ENCODE measurements around the gene OR56B4. TPM values are rescaled to one million over a fixed set of nuclear protein-coding genes. Genes with fewer than 3 reads are reported as not detected.

The OR56B4 gene
- polyA plus RNA-seq, 1 donor, result 0.12 TPM

- DNase-seq, result no peak
Measured at GRCh38 chr11:6151117-6151516, 43.6 kb downstream of the OR56B4 start.

GRCh38 chr11:6152126-6152525, 44.6 kb downstream of the OR56B4 start:
- DNase-seq, result no peak

DNA sequence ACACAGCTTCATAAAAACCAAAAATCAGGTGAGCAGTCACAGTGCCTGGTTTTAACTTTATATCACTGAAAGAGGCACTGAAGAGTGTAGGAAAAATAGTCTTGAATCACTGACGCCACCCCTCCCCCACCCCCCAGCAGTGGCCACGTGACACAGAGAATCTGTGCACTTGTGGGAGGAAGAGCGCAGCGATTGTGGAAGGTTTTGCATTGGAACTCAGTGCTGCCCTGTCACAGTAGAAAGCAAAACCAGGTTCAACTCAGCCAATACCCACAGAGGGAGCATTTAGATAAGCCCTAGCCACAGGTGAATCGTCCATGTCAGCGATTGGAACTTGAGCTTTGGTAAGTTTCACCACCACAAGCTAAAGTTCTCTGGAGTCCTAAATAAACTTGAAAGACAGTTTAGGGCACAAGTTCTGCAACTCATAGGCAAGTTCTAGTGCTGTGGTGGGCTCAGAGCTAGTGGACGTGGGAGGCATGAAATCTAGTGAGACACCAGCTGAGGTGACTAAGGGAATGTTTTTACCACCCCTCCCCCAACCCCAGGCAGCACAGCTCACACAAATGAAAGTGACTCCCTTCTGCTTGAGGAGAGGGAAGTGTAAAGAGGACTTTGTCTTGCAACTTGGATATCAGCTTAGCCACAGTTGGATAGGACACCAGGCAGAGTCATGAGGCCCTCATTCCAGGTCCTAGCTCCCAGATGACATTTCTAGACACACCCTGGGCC, 49.3 kb downstream of the OR56B4 start:
- no peak for DNase-seq

Other genes with a start within 250 kb of the OR56B4 start
- not detected for gene OR52E8, start 250.0 kb upstream of the OR56B4 start, polyA plus RNA-seq (ENCODE audit: insufficient read length)
- not detected for gene OR52E4, start 227.1 kb upstream of the OR56B4 start, polyA plus RNA-seq (ENCODE audit: insufficient read length)
- not detected for gene OR52E5, start 214.5 kb upstream of the OR56B4 start, polyA plus RNA-seq (ENCODE audit: insufficient read length)
- gene OR56A3, start 165.4 kb upstream of the OR56B4 start, polyA plus RNA-seq (ENCODE audit: insufficient read length), result not detected
- gene OR56A5, start 139.2 kb upstream of the OR56B4 start, polyA plus RNA-seq (ENCODE audit: insufficient read length), result not detected
- gene OR52L1, start 120.7 kb upstream of the OR56B4 start, polyA plus RNA-seq (ENCODE audit: insufficient read length), result not detected
- gene OR56A4, start 100.7 kb upstream of the OR56B4 start, polyA plus RNA-seq (ENCODE audit: insufficient read length), result 0.07 TPM
- not detected for gene OR56A1, start 76.9 kb upstream of the OR56B4 start, polyA plus RNA-seq (ENCODE audit: insufficient read length)
- not detected for gene OR52B2, start 62.6 kb downstream of the OR56B4 start, polyA plus RNA-seq (ENCODE audit: insufficient read length)
- gene OR52W1, start 91.5 kb downstream of the OR56B4 start, polyA plus RNA-seq (ENCODE audit: insufficient read length), result 0.17 TPM
- 0.91 TPM for gene C11orf42, start 97.9 kb downstream of the OR56B4 start, polyA plus RNA-seq (ENCODE audit: insufficient read length)
- gene FHIP1B, start 127.0 kb downstream of the OR56B4 start, polyA plus RNA-seq (ENCODE audit: insufficient read length), result 62.0 TPM
- 1.1 TPM for gene CNGA4, start 131.4 kb downstream of the OR56B4 start, polyA plus RNA-seq (ENCODE audit: insufficient read length)
- gene CCKBR, start 152.2 kb downstream of the OR56B4 start, polyA plus RNA-seq (ENCODE audit: insufficient read length), result 0.55 TPM
- 8.5 TPM for gene CAVIN3, start 212.8 kb downstream of the OR56B4 start, polyA plus RNA-seq (ENCODE audit: insufficient read length)